ENCODE results near the gene FAM13A. TPM values are rescaled to one million over a fixed set of nuclear protein-coding genes. Genes with fewer than 3 reads are reported as not detected.

Gene FAM13A
- total RNA-seq, 1 donor from 2014 or later: 33.4 TPM

DNA sequence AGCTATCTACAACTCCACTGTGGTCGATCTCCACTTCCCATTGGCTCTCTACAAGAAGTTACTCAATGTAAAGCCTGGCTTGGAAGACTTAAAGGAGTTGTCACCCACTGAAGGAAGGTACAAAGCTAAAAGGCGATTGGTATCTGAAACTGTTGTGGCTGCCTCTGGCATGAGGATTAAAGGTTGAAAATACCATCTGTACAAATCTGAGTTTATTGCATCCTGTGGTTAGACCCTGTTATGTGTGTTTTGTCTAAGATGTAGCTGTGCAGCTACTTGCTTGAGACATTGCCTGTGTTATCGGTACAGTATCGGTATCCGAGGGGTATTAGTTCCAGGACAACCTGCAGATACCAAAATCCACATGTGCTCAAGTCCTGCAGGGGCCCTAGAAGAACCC lies 375.8 kb downstream of the FAM13A start:
- DNase-seq (no peak), ATAC-seq (no peak)
- Histone ChIP-seq H3K27me3 (no peaks in the 10 kb centered on the region), H3K27ac (no peak overlapping the region), H3K4me1 (no peaks in the 10 kb centered on the region), H3K4me3 (no peak overlapping the region), H3K9me3 (no peaks in the 10 kb centered on the region), H3K36me3 (peaks cover 59% of the 10 kb centered on the region)
- TF ChIP-seq, protein P1, sequence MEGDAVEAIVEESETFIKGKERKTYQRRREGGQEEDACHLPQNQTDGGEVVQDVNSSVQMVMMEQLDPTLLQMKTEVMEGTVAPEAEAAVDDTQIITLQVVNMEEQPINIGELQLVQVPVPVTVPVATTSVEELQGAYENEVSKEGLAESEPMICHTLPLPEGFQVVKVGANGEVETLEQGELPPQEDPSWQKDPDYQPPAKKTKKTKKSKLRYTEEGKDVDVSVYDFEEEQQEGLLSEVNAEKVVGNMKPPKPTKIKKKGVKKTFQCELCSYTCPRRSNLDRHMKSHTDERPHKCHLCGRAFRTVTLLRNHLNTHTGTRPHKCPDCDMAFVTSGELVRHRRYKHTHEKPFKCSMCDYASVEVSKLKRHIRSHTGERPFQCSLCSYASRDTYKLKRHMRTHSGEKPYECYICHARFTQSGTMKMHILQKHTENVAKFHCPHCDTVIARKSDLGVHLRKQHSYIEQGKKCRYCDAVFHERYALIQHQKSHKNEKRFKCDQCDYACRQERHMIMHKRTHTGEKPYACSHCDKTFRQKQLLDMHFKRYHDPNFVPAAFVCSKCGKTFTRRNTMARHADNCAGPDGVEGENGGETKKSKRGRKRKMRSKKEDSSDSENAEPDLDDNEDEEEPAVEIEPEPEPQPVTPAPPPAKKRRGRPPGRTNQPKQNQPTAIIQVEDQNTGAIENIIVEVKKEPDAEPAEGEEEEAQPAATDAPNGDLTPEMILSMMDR (IDR thresholded peaks at IDR 0.05): no peak
- intact Hi-C loops (cut with DNase I): no loop called here

Other genes starting within 250 kb of the FAM13A start
- 5.1 TPM for gene TIGD2, start 54.3 kb upstream of the FAM13A start, total RNA-seq

Measured in upper lobe of right lung (tissue), 1 donor.